Osteoblast (primary cell): ENCODE measurements around the gene VSX2. TPM values are rescaled to one million over a fixed set of nuclear protein-coding genes. Genes with fewer than 3 reads are reported as not detected.

Source experiments
- DNase-seq: peaks from one replicate; pipeline ENCODE4 v3.0.0; 2011; ENCODE audit warnings: low spot score, mixed read lengths; ENCODE audit not compliant: insufficient read length; ENCODE audit errors: missing footprints
- H2AFZ ChIP-seq: 2 replicates; pipeline ENCODE4 v1.6.0; 2011; ENCODE audit warnings: mild to moderate bottlenecking, low read length
- H3K27ac ChIP-seq: 2 replicates; pipeline ENCODE4 v1.5.1; 2011; ENCODE audit warnings: mild to moderate bottlenecking, low read depth, low read length, moderate library complexity
- H3K27me3 ChIP-seq: 2 replicates; pipeline ENCODE4 v1.6.0; 2012; ENCODE audit warnings: mild to moderate bottlenecking, control low read depth, inconsistent platforms, low read length, moderate library complexity; ENCODE audit not compliant: insufficient read depth
- H3K36me3 ChIP-seq: 2 replicates; pipeline ENCODE4 v1.5.1; 2011; ENCODE audit warnings: mild to moderate bottlenecking, low read length, control low read depth, moderate library complexity; ENCODE audit not compliant: insufficient read depth
- H3K4me1 ChIP-seq: 2 replicates; pipeline ENCODE4 v1.5.1; 2011; ENCODE audit warnings: mild to moderate bottlenecking, low read length, control low read depth, moderate library complexity; ENCODE audit not compliant: insufficient read depth
- H3K4me2 ChIP-seq: 2 replicates; pipeline ENCODE4 v1.6.0; 2011; ENCODE audit warnings: mild to moderate bottlenecking, low read length; ENCODE audit not compliant: insufficient read depth
- H3K4me3 ChIP-seq: fragments of 200-600 bp; sonication (generic); 3 replicates; pipeline ENCODE4 v1.5.1; 2012; ENCODE audit warnings: mild to moderate bottlenecking, low read length, inconsistent platforms; ENCODE audit not compliant: insufficient read depth
- H3K79me2 ChIP-seq: 2 replicates; pipeline ENCODE4 v1.6.0; 2012; ENCODE audit warnings: mild to moderate bottlenecking, low read length, control low read depth, inconsistent platforms; ENCODE audit not compliant: insufficient read depth
- H3K9me3 ChIP-seq: 2 replicates; pipeline ENCODE4 v1.5.1; 2011; ENCODE audit warnings: low read depth, low read length, control low read depth
- H4K20me1 ChIP-seq: 2 replicates; pipeline ENCODE4 v1.6.0; 2012; ENCODE audit warnings: mild to moderate bottlenecking, low read length, control low read depth; ENCODE audit not compliant: insufficient read depth
- CTCF ChIP-seq: IDR thresholded peaks from 2 replicates; pipeline ENCODE4 v1.5.1; 2011; ENCODE audit warnings: mild to moderate bottlenecking, low read depth, low read length, moderate library complexity; ENCODE audit errors: extremely low read depth
- total RNA-seq: library from RNA; depleted of rRNA; stranded (reverse); fragments of >200 nt; gene quantifications from 2 replicates; pipeline ENCODE4 v1.2.3, GENCODE V29; 2012

VSX2 gene
- total RNA-seq, 1 donor, result not detected

- peaks cover 9% of the 10 kb centered on the region for H3K4me1 ChIP-seq
- H2AFZ ChIP-seq, result no peak overlapping the region
- H3K4me2 ChIP-seq, result no peak overlapping the region
- peaks cover 18% of the 10 kb centered on the region for H3K27me3 ChIP-seq
- no peak for TF ChIP-seq CTCF
- no peak overlapping the region for H3K27ac ChIP-seq
- DNase-seq, result peak; percentile 32
- H3K9me3 ChIP-seq, result no peaks in the 10 kb centered on the region
- H3K79me2 ChIP-seq, result no peaks in the 10 kb centered on the region
- H3K36me3 ChIP-seq, result no peaks in the 10 kb centered on the region
- H4K20me1 ChIP-seq, result no peaks in the 10 kb centered on the region
- no peak overlapping the region for H3K4me3 ChIP-seq
Observed at GRCh38 chr14:74262076-74262475, 22.8 kb downstream of the VSX2 start.

GRCh38 chr14:74263181-74263580 lies 23.9 kb downstream of the VSX2 start:
- Histone ChIP-seq H4K20me1 (no peaks in the 10 kb centered on the region), H3K36me3 (no peaks in the 10 kb centered on the region), H3K4me3 (no peak overlapping the region), H3K4me2 (no peak overlapping the region), H3K9me3 (no peaks in the 10 kb centered on the region), H2AFZ (no peak overlapping the region), H3K27me3 (peaks cover 15% of the 10 kb centered on the region), H3K79me2 (no peaks in the 10 kb centered on the region), H3K27ac (no peak overlapping the region), H3K4me1 (peaks cover 10% of the 10 kb centered on the region)
- TF ChIP-seq CTCF, result no peak
- DNase-seq, result no peak

- H3K27ac ChIP-seq, result no peak overlapping the region
- no peak for TF ChIP-seq CTCF
Observed at GRCh38 chr14:74263921-74264320, 24.7 kb downstream of the VSX2 start.

GRCh38 chr14:74265301-74265965 lies 26.2 kb downstream of the VSX2 start:
- no peaks in the 10 kb centered on the region for H4K20me1 ChIP-seq
- no peaks in the 10 kb centered on the region for H3K36me3 ChIP-seq
- no peaks in the 10 kb centered on the region for H3K27me3 ChIP-seq
- TF ChIP-seq CTCF, result no peak
- no peaks in the 10 kb centered on the region for H3K79me2 ChIP-seq
- H3K9me3 ChIP-seq, result no peaks in the 10 kb centered on the region
- peaks cover 5% of the 10 kb centered on the region for H3K4me1 ChIP-seq
- H2AFZ ChIP-seq, result no peak overlapping the region
- no peak overlapping the region for H3K4me2 ChIP-seq
- no peak overlapping the region for H3K27ac ChIP-seq
- no peak overlapping the region for H3K4me3 ChIP-seq
- DNase-seq, result no peak

More at GRCh38 chr14:74263921-74264320, 24.7 kb downstream of the VSX2 start:
- Histone ChIP-seq H3K4me2 (no peak overlapping the region), H3K79me2 (no peaks in the 10 kb centered on the region), H3K27me3 (peaks cover 8% of the 10 kb centered on the region), H3K4me1 (peaks cover 5% of the 10 kb centered on the region), H4K20me1 (no peaks in the 10 kb centered on the region), H3K36me3 (no peaks in the 10 kb centered on the region), H3K4me3 (no peak overlapping the region), H3K9me3 (no peaks in the 10 kb centered on the region), H2AFZ (no peak overlapping the region)
- DNase-seq, result no peak
